Liver (tissue), 9 donors: ENCODE data around the gene PAQR4. TPM values are rescaled to one million over a fixed set of nuclear protein-coding genes. Genes with fewer than 3 reads are reported as not detected.

Experiments
- DNase-seq: peaks from one replicate; pipeline ENCODE4 v3.0.0-alpha.2; 2017; ENCODE audit warnings: low spot score
- H3K27ac ChIP-seq, 2 donors: one replicate each; pipeline ENCODE4 v1.7.0; 2013; ENCODE audit warnings: inconsistent platforms in 2 of 2, low read length in 2 of 2, control low read depth in 1 of 2, low read depth in 1 of 2, mild to moderate bottlenecking in 1 of 2
- H3K27me3 ChIP-seq, 4 donors: one replicate each; pipeline versions ENCODE4 v1.6.1 to v1.7.0; 2013; ENCODE audit warnings: low read length in 3 of 4, inconsistent platforms in 1 of 4, mild to moderate bottlenecking in 1 of 4, moderate library complexity in 1 of 4; ENCODE audit not compliant: control insufficient read depth in 4 of 4, insufficient read depth in 4 of 4
- H3K36me3 ChIP-seq, 4 donors: one replicate each; pipeline versions ENCODE4 v1.6.1 to v1.7.0; 2013; ENCODE audit warnings: low read length in 3 of 4, mild to moderate bottlenecking in 3 of 4, low read depth in 1 of 4, moderate library complexity in 1 of 4; ENCODE audit not compliant: control insufficient read depth in 4 of 4, insufficient read depth in 3 of 4
- H3K4me1 ChIP-seq, 4 donors: one replicate each; pipeline versions ENCODE4 v1.6.1 to v1.7.0; 2013; ENCODE audit warnings: low read length in 3 of 4, mild to moderate bottlenecking in 3 of 4, moderate library complexity in 1 of 4; ENCODE audit not compliant: control insufficient read depth in 4 of 4, insufficient read depth in 4 of 4
- H3K4me3 ChIP-seq, 3 donors: one replicate each; pipeline versions ENCODE4 v1.6.1 to v1.7.0; 2013; ENCODE audit warnings: low read length in 3 of 3, control low read depth in 1 of 3, low read depth in 1 of 3, mild to moderate bottlenecking in 1 of 3
- H3K9ac ChIP-seq, 2 donors: one replicate each; pipeline ENCODE4 v1.7.0; 2013; ENCODE audit warnings: low read length in 2 of 2, mild to moderate bottlenecking in 2 of 2, moderate library complexity in 2 of 2, control low read depth in 1 of 2, low read depth in 1 of 2
- H3K9me3 ChIP-seq, 4 donors: one replicate each; pipeline versions ENCODE4 v1.6.1 to v1.7.0; 2013; ENCODE audit warnings: low read length in 3 of 4; ENCODE audit not compliant: control insufficient read depth in 4 of 4
- ATF3 ChIP-seq: IDR thresholded peaks from 2 replicates; pipeline ENCODE4 v1.6.1; 2016; ENCODE audit warnings: antibody characterized with exemption
- FOXA2 ChIP-seq: IDR thresholded peaks from 2 replicates; pipeline ENCODE4 v1.6.1; 2016; ENCODE audit warnings: antibody characterized with exemption
- GABPA ChIP-seq, 2 donors: IDR thresholded peaks in 1 of 2; conservative IDR thresholded peaks in 1 of 2; 2 replicates each; pipeline ENCODE4 v1.6.1; 2016; ENCODE audit warnings: antibody characterized with exemption in 2 of 2, mild to moderate bottlenecking in 1 of 2, moderate library complexity in 1 of 2
- HNF4A ChIP-seq, 2 donors: conservative IDR thresholded peaks; 2 replicates each; pipeline ENCODE4 v1.6.1; 2016; ENCODE audit warnings: antibody characterized with exemption in 2 of 2, mild to moderate bottlenecking in 2 of 2
- HNF4G ChIP-seq: IDR thresholded peaks from 2 replicates; pipeline ENCODE4 v1.6.1; 2016; ENCODE audit warnings: antibody characterized with exemption
- JUND ChIP-seq, 2 donors: IDR thresholded peaks; 2 replicates each; pipeline ENCODE4 v1.6.1; 2016; ENCODE audit warnings: antibody characterized with exemption in 2 of 2
- MAX ChIP-seq: IDR thresholded peaks from 2 replicates; pipeline ENCODE4 v1.6.1; 2016; ENCODE audit warnings: antibody characterized with exemption
- NR2F2 ChIP-seq: IDR thresholded peaks from 2 replicates; pipeline ENCODE4 v1.6.1; 2016; ENCODE audit warnings: antibody characterized with exemption
- SP1 ChIP-seq: IDR thresholded peaks from 2 replicates; pipeline ENCODE4 v1.6.1; 2018; ENCODE audit warnings: antibody characterized with exemption, mild to moderate bottlenecking
- TAF1 ChIP-seq: conservative IDR thresholded peaks from 2 replicates; pipeline ENCODE4 v1.6.1; 2016; ENCODE audit warnings: antibody characterized with exemption, mild to moderate bottlenecking
- YY1 ChIP-seq: IDR thresholded peaks from 2 replicates; pipeline ENCODE4 v1.6.1; 2016; ENCODE audit warnings: antibody characterized with exemption, mild to moderate bottlenecking
- WGBS: extraction: QIAGEN DNeasy Blood & Tissue Kit; methylation state at CpG from one replicate; pipeline ENCODE4 v1.1.7; 2013; 5-methylcytosine and 5-hydroxymethylcytosine counted together
- polyA plus RNA-seq, 2 donors: library from polyadenylated mRNA; stranded (reverse) in 1 of 2; unstranded in 1 of 2; fragments of 200-250 nt in 1 of 2; fragments of >200 nt in 1 of 2; fragmentation: Nextera tagmentation in 1 of 2; extraction: Ambion mirVana in 1 of 2; gene quantifications; one replicate each; pipeline versions ENCODE4 v1.2.1 to v1.2.3, GENCODE V29; 2013 to 2015
- total RNA-seq, 2 donors: library from RNA; depleted of rRNA; stranded (reverse); fragments of >200 nt; gene quantifications; one replicate each; pipeline ENCODE4 v1.2.3, GENCODE V29; 2014
- TF ChIP-seq, protein P1 (sequence below): IDR thresholded peaks from 2 replicates; pipeline ENCODE4 v1.6.1; 2016; ENCODE audit warnings: antibody characterized with exemption
- TF ChIP-seq, protein P2 (sequence below): fragments of 150-350 bp; IDR thresholded peaks from 2 replicates; pipeline ENCODE4 v1.5.1; 2017; ENCODE audit warnings: improper control_type of control experiment, low read depth, low read length; ENCODE audit not compliant: missing input control
- TF ChIP-seq, protein P3 (sequence below): IDR thresholded peaks from 2 replicates; pipeline ENCODE4 v1.6.1; 2016; ENCODE audit warnings: antibody characterized with exemption, mild to moderate bottlenecking
- donor health status: healthy.
- donor health status: healthy.
- donor health status: healthy.
- donor health status: healthy.
- donor health status: healthy.

Gene PAQR4
- total and polyA plus RNA-seq, 4 donors = 0.63 to 9.9 (median 2.0) TPM

DNA sequence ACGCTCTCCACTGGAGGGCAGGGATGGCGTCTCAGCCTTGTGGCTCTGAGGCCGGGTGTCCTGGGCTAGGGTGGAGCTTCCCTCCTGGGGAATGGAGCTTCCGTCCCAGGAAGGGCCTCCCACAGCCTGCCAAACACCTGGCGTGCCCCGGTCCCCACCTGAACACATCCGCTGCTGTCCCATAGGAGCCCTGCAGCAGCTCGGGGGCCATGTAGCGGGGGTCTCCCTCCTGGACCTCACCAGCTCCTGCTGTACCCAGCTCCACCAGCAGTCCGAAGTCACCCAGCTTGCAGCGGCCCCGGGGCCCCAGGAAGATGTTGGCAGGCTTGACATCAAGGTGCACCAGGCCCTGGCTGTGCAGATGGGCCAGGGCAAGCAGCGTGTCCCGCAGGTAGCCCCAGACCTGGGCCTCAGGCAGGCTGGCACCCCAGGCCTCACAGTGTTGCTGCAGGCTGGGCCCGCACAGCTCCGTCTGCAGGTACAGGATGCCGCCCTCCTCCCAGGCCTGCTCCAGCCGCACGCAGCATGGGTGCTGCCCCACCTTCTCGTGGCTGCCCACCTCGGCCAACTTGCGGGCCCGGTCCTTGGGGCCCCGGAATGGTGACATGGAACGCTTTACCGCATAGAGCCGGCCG lies 6.1 kb downstream of the PAQR4 start:
- no peaks in the 10 kb centered on the region for H3K9me3 ChIP-seq
- DNase-seq = no peak
- 97% methylated on average over 28 of the region's 28 CpGs for WGBS
- H3K9ac ChIP-seq = no peak overlapping the region
- TF ChIP-seq, protein P1, sequence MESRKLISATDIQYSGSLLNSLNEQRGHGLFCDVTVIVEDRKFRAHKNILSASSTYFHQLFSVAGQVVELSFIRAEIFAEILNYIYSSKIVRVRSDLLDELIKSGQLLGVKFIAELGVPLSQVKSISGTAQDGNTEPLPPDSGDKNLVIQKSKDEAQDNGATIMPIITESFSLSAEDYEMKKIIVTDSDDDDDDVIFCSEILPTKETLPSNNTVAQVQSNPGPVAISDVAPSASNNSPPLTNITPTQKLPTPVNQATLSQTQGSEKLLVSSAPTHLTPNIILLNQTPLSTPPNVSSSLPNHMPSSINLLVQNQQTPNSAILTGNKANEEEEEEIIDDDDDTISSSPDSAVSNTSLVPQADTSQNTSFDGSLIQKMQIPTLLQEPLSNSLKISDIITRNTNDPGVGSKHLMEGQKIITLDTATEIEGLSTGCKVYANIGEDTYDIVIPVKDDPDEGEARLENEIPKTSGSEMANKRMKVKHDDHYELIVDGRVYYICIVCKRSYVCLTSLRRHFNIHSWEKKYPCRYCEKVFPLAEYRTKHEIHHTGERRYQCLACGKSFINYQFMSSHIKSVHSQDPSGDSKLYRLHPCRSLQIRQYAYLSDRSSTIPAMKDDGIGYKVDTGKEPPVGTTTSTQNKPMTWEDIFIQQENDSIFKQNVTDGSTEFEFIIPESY = no peak
- TF ChIP-seq FOXA2 = no peak
- TF ChIP-seq, protein P2, sequence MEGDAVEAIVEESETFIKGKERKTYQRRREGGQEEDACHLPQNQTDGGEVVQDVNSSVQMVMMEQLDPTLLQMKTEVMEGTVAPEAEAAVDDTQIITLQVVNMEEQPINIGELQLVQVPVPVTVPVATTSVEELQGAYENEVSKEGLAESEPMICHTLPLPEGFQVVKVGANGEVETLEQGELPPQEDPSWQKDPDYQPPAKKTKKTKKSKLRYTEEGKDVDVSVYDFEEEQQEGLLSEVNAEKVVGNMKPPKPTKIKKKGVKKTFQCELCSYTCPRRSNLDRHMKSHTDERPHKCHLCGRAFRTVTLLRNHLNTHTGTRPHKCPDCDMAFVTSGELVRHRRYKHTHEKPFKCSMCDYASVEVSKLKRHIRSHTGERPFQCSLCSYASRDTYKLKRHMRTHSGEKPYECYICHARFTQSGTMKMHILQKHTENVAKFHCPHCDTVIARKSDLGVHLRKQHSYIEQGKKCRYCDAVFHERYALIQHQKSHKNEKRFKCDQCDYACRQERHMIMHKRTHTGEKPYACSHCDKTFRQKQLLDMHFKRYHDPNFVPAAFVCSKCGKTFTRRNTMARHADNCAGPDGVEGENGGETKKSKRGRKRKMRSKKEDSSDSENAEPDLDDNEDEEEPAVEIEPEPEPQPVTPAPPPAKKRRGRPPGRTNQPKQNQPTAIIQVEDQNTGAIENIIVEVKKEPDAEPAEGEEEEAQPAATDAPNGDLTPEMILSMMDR = no peak
- TF ChIP-seq HNF4A (conservative IDR thresholded peaks at IDR 0.05) = no peak
- no peak for TF ChIP-seq NR2F2
- TF ChIP-seq ATF3 = no peak
- TF ChIP-seq MAX = no peak
- TF ChIP-seq TAF1 = no peak
- no peaks in the 10 kb centered on the region for H3K36me3 ChIP-seq
- peaks cover 0 to 2% (median 0%) of the 10 kb centered on the region in 4 donors for H3K27me3 ChIP-seq
- no peak overlapping the region for H3K27ac ChIP-seq
- peaks cover 9 to 24% (median 10%) of the 10 kb centered on the region in 4 donors for H3K4me1 ChIP-seq
- no peak overlapping the region for H3K4me3 ChIP-seq

DNA sequence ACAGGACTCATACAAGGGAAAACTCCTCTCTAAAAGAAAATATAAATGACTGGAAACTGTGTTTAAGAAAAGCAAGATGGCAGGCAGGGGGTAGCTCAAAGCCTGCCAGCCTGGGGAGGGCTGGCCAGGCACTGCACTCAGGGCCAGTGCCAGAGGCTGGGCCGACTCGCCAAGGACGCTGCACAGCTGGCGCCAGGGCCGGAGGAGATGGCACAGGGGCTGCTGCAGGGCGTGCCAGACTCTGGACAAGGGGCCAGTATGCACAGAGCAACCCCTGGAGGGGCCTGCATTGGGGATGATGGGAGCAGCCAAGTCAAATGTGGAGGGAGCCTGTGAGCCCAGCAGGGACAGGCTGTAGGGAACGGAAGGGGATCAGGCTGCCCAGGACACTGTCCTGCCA lies 7.1 kb downstream of the PAQR4 start:
- TF ChIP-seq NR2F2 (no peak), SP1 (no peak), TAF1 (no peak), HNF4G (no peak), GABPA (IDR thresholded peaks at IDR 0.05 in 1 of 2, conservative IDR thresholded peaks at IDR 0.05 in 1 of 2) (no peak), YY1 (no peak), MAX (no peak), FOXA2 (no peak), JUND (IDR thresholded peaks at IDR 0.05) (no peak)
- TF ChIP-seq, protein P3, sequence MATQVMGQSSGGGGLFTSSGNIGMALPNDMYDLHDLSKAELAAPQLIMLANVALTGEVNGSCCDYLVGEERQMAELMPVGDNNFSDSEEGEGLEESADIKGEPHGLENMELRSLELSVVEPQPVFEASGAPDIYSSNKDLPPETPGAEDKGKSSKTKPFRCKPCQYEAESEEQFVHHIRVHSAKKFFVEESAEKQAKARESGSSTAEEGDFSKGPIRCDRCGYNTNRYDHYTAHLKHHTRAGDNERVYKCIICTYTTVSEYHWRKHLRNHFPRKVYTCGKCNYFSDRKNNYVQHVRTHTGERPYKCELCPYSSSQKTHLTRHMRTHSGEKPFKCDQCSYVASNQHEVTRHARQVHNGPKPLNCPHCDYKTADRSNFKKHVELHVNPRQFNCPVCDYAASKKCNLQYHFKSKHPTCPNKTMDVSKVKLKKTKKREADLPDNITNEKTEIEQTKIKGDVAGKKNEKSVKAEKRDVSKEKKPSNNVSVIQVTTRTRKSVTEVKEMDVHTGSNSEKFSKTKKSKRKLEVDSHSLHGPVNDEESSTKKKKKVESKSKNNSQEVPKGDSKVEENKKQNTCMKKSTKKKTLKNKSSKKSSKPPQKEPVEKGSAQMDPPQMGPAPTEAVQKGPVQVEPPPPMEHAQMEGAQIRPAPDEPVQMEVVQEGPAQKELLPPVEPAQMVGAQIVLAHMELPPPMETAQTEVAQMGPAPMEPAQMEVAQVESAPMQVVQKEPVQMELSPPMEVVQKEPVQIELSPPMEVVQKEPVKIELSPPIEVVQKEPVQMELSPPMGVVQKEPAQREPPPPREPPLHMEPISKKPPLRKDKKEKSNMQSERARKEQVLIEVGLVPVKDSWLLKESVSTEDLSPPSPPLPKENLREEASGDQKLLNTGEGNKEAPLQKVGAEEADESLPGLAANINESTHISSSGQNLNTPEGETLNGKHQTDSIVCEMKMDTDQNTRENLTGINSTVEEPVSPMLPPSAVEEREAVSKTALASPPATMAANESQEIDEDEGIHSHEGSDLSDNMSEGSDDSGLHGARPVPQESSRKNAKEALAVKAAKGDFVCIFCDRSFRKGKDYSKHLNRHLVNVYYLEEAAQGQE = no peak
- TF ChIP-seq, protein P1 = no peak
- no peak for DNase-seq
- no peaks in the 10 kb centered on the region for H3K36me3 ChIP-seq
- H3K9ac ChIP-seq = no peak overlapping the region
- H3K27ac ChIP-seq = no peak overlapping the region
- H3K4me1 ChIP-seq = peaks cover 8 to 22% (median 14%) of the 10 kb centered on the region in 4 donors
- no peak overlapping the region for H3K4me3 ChIP-seq
- no peaks in the 10 kb centered on the region for H3K9me3 ChIP-seq
- H3K27me3 ChIP-seq = peaks cover 0 to 2% (median 0%) of the 10 kb centered on the region in 4 donors
- WGBS = 93% methylated on average over 7 of the region's 7 CpGs
